OCI-LY3 (cell line): Measurements from ENCODE around the gene SLC27A5.

Experiments
- H2AFZ ChIP-seq: fragments of 200-600, 300-600 bp; shearing (Covaris generic); 2 replicates; pipeline ENCODE4 v1.6.0; 2014; ENCODE audit warnings: antibody characterized with exemption, low read depth, low read length
- H3K27ac ChIP-seq: fragments of 200-600, 300-600 bp; sonication (generic); 2 replicates; pipeline ENCODE4 v1.5.1; 2014; ENCODE audit warnings: mild to moderate bottlenecking, low read length, moderate library complexity, mixed read lengths
- H3K27me3 ChIP-seq: fragments of 200-600, 300-600 bp; sonication (generic); 2 replicates; pipeline ENCODE4 v1.6.1; 2014; ENCODE audit warnings: low read depth, low read length, mixed read lengths
- H3K36me3 ChIP-seq: fragments of 200-600, 300-600 bp; sonication (generic); replicated peaks from 2 replicates; pipeline ENCODE3; 2014; ENCODE audit warnings: low read depth, low read length, mixed read lengths
- H3K4me1 ChIP-seq: fragments of 300-600, 200-600 bp; sonication (generic); 2 replicates; pipeline ENCODE4 v1.6.1; 2014; ENCODE audit warnings: low read length, mixed read lengths
- H3K4me2 ChIP-seq: fragments of 200-600, 300-600 bp; sonication (generic); 2 replicates; pipeline ENCODE4 v1.6.1; 2014; ENCODE audit warnings: low read length, mixed read lengths
- H3K4me3 ChIP-seq: fragments of 300-600, 200-600 bp; sonication (generic); 2 replicates; pipeline ENCODE4 v1.5.1; 2014; ENCODE audit warnings: antibody characterized with exemption, mild to moderate bottlenecking, low read length, moderate library complexity
- H3K79me2 ChIP-seq: fragments of 300-600, 200-600 bp; shearing (Covaris generic); 2 replicates; pipeline ENCODE4 v1.6.1; 2014; ENCODE audit warnings: mild to moderate bottlenecking, low read length, mixed read lengths
- H3K9ac ChIP-seq: fragments of 300-600, 200-600 bp; shearing (Covaris generic); 2 replicates; pipeline ENCODE4 v1.6.0; 2014; ENCODE audit warnings: mild to moderate bottlenecking, low read length, moderate library complexity
- H3K9me3 ChIP-seq: fragments of 200-600, 300-600 bp; shearing (Covaris generic); 2 replicates; pipeline ENCODE4 v1.6.1; 2014; ENCODE audit warnings: low read length, mixed read lengths; ENCODE audit not compliant: insufficient read depth
- H4K20me1 ChIP-seq: fragments of 200-600, 300-600 bp; sonication (generic); 2 replicates; pipeline ENCODE4 v1.6.1; 2016; ENCODE audit warnings: low read length, mixed read lengths; ENCODE audit not compliant: insufficient read depth
- CTCF ChIP-seq: fragments of 200-600, 300-600 bp; sonication (generic); IDR thresholded peaks from 2 replicates; pipeline ENCODE4 v1.5.1; 2014; ENCODE audit warnings: antibody characterized with exemption, low read length, low read depth
- EZH2phosphoT487 ChIP-seq: fragments of 200-600 bp; shearing (Covaris generic); IDR thresholded peaks from 2 replicates; pipeline ENCODE4 v1.6.1; 2018; ENCODE audit warnings: antibody characterized with exemption, mixed run types, low read depth

SLC27A5 gene

GRCh38 chr19:58469241-58470013 is 42.4 kb downstream of the SLC27A5 start:
- Histone ChIP-seq H2AFZ (no peak overlapping the region), H3K27me3 (peaks cover 2% of the 10 kb centered on the region; the same call in 1 of the 2 replicates), H3K9me3 (no peaks in the 10 kb centered on the region), H3K27ac (no peak overlapping the region), H3K4me3 (no peak overlapping the region), H4K20me1 (peaks cover 11% of the 10 kb centered on the region; the same call in 1 of the 2 replicates), H3K36me3 (peaks cover 10% of the 10 kb centered on the region), H3K4me1 (peaks cover 15% of the 10 kb centered on the region), H3K9ac (no peak overlapping the region), H3K79me2 (peaks cover 9% of the 10 kb centered on the region), H3K4me2 (no peak overlapping the region)
- TF ChIP-seq EZH2phosphoT487 = no peak
- TF ChIP-seq CTCF = no peak

- Histone ChIP-seq H3K79me2 (peaks cover 9% of the 10 kb centered on the region), H2AFZ (no peak overlapping the region), H3K4me1 (peaks cover 19% of the 10 kb centered on the region), H3K27ac (no peak overlapping the region), H3K9me3 (no peaks in the 10 kb centered on the region), H3K36me3 (peaks cover 10% of the 10 kb centered on the region), H3K4me2 (peak overlapping the region; percentile 46), H4K20me1 (peaks cover 11% of the 10 kb centered on the region; the same call in 1 of the 2 replicates), H3K27me3 (peaks cover 2% of the 10 kb centered on the region; the same call in 1 of the 2 replicates), H3K9ac (no peak overlapping the region), H3K4me3 (peak overlapping the region; percentile 55)
- TF ChIP-seq EZH2phosphoT487 = no peak
- no peak for TF ChIP-seq CTCF
These were observed 43.5 kb downstream of the SLC27A5 start for GRCh38 chr19:58468216-58468839.

GRCh38 chr19:58466760-58467589 is 44.8 kb downstream of the SLC27A5 start, which contains the start of gene ZNF324:
Gene ZNF324 (plus strand): TSS chr19:58467080. CDS start chr19:58469186, 2,106 bp downstream.
- Histone ChIP-seq H3K9ac (peak within 1 kb of the TSS; percentile 62), H3K36me3 (peaks cover under 1% of the 10 kb centered on the region), H3K79me2 (peaks cover 9% of the 10 kb centered on the region), H3K9me3 (no peaks in the 10 kb centered on the region), H2AFZ (peak within 1 kb of the TSS; percentile 94), H3K27me3 (peaks cover 2% of the 10 kb centered on the region; the same call in 1 of the 2 replicates), H3K27ac (no peak within 1 kb of the TSS), H4K20me1 (peaks cover 11% of the 10 kb centered on the region; the same call in 1 of the 2 replicates), H3K4me3 (peak within 1 kb of the TSS; percentile 81), H3K4me1 (peaks cover 19% of the 10 kb centered on the region), H3K4me2 (peak within 1 kb of the TSS; percentile 83)
- TF ChIP-seq EZH2phosphoT487 (no peak), CTCF (peak; percentile 29; the same call in 1 of the 2 replicates)
